Kidney epithelial cell (primary cell): ENCODE measurements around the gene RNF157. TPM values are rescaled to one million over a fixed set of nuclear protein-coding genes. Genes with fewer than 3 reads are reported as not detected.

Source experiments
- DNase-seq: peaks from one replicate; pipeline ENCODE4 v3.0.0-alpha.2; 2010; ENCODE audit warnings: low read depth
- H3K27me3 ChIP-seq: 2 replicates; pipeline ENCODE4 v1.6.0; 2011; ENCODE audit warnings: low read length; ENCODE audit not compliant: control insufficient read depth, insufficient read depth
- H3K36me3 ChIP-seq: 2 replicates; pipeline ENCODE4 v1.5.1; 2011; ENCODE audit warnings: low read length; ENCODE audit not compliant: control insufficient read depth, insufficient read depth
- H3K4me3 ChIP-seq: 2 replicates; pipeline ENCODE4 v1.5.1; 2011; ENCODE audit warnings: low read depth, mild to moderate bottlenecking, control low read depth, low read length
- CTCF ChIP-seq: IDR thresholded peaks from 2 replicates; pipeline ENCODE4 v1.5.1; 2011; ENCODE audit warnings: mild to moderate bottlenecking, moderate library complexity, low read length, control low read depth, inconsistent platforms; ENCODE audit not compliant: insufficient read depth, poor library complexity, severe bottlenecking
- total RNA-seq: library from RNA; depleted of rRNA; stranded (reverse); fragments of >200 nt; gene quantifications from 2 replicates; pipeline ENCODE4 v1.2.3, GENCODE V29; 2015

Gene RNF157
- total RNA-seq, 1 donor from 2014 or later, result 6.0 TPM

DNA sequence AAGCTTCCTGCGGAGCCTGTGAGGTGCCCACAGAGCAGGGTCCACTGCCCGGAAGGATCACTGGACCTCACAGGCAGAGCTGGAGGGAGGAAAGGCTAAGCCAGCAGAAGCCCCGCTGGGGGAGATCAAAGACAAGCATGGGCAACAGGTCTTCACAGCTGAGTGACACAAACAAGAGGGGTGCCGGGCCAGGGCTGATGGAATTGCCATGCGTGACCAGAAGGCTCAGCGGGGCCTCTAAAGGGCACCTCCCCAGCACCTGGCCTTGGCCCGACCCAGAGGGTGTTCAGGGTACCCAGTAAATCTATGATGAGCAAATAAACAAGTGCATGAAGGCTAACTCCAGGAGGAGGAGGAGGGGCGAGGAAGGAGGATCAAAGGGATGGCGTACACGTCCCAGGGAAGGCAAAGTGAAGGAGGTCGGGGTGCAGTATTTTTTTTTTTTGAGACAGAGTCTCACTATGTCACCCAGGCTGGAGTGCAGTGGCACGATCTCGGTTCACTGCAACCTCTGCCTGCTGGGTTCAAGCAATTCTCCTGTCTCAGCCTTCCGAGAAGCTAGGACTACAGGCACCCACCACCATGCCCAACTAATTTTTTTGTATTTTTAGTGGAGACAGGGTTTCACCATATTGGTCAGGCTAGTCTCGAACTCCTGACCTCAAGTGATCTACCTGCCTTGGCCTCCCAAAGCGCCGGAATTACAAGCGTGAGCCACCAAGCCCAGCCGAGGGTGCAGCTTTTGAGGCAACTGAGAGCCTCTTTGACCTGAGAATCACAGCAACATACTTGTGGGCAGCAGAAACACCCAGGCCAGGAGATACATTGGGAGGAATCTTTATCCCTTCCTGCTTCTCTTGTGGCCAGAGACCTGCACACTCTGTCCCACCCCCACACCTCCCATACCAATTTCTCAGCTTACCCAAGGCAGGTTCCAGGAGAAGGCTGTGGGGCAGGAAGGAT is 120.6 kb downstream of the RNF157 start:
- no peak for TF ChIP-seq CTCF
- DNase-seq, result no peak
- Histone ChIP-seq H3K4me3 (no peak overlapping the region), H3K27me3 (no peaks in the 10 kb centered on the region), H3K36me3 (no peaks in the 10 kb centered on the region)

- H3K4me3 ChIP-seq, result no peak overlapping the region
- H3K36me3 ChIP-seq, result no peaks in the 10 kb centered on the region
- TF ChIP-seq CTCF, result no peak
- H3K27me3 ChIP-seq, result no peaks in the 10 kb centered on the region
- no peak for DNase-seq
Observed at GRCh38 chr17:76115138-76115754, 125.0 kb downstream of the RNF157 start.

GRCh38 chr17:76111956-76112355 is 128.3 kb downstream of the RNF157 start:
- Histone ChIP-seq H3K4me3 (no peak overlapping the region), H3K27me3 (no peaks in the 10 kb centered on the region), H3K36me3 (no peaks in the 10 kb centered on the region)
- no peak for DNase-seq
- no peak for TF ChIP-seq CTCF

DNA sequence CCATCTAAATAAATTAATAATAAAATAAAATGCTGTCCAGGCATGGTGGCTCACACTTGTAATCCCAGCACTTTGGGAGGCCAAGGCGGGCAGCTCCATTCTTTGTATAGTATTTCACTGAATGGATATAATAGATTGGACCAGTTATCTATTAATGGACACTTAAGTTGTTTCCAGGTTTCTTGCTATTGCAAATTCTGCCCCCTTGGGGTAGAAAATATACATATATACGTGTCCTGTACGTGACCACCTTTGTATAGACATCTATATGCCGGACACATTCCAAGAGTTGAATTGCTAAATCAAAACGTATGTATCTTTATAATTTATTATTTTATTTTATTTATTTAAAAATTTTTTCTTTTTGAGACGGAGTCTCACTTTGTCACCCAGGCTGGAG is 132.8 kb downstream of the RNF157 start:
- no peak for DNase-seq
- Histone ChIP-seq H3K36me3 (no peaks in the 10 kb centered on the region), H3K4me3 (no peak overlapping the region), H3K27me3 (no peaks in the 10 kb centered on the region)
- TF ChIP-seq CTCF, result peak; percentile 7

DNA sequence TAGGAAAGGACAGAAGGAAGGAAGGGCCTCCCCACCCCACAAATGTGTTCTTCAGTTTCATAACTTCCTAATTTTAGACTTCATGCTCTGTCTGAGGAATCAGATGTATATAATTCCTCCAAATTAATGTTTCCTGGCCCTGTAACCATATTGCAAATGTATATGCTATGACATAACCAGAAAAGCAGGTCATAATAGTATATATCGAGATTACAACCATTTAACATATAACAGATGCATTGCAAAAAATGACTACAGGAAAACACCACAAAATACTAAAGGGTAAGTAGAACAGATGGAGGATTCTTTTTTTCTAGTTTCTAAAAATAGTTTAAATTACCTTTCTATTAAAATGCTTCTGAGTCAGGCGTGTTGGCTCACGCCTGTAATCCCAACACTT is 133.6 kb downstream of the RNF157 start:
- Histone ChIP-seq H3K4me3 (no peak overlapping the region), H3K27me3 (no peaks in the 10 kb centered on the region), H3K36me3 (no peaks in the 10 kb centered on the region)
- TF ChIP-seq CTCF, result no peak
- DNase-seq, result no peak
